Fibroblast of villous mesenchyme (primary cell): ENCODE results near the gene FBXO42. TPM values are rescaled to one million over a fixed set of nuclear protein-coding genes. Genes with fewer than 3 reads are reported as not detected.
"Not testable (repeated sequence)": the region's sequence is repeated elsewhere in the genome, so short reads cannot be mapped to it uniquely, and the experiment has no call there.

ENCODE experiments used
- DNase-seq: peaks from one replicate; pipeline ENCODE4 v3.0.0-alpha.2; 2010; ENCODE audit warnings: low read depth
- H3K4me3 ChIP-seq: 2 replicates; pipeline ENCODE4 v1.5.1; 2011; ENCODE audit warnings: low read depth, mild to moderate bottlenecking, low read length
- total RNA-seq: library from RNA; depleted of rRNA; stranded (reverse); fragments of >200 nt; gene quantifications from 2 replicates; pipeline ENCODE4 v1.2.3, GENCODE V29; 2012
- TF ChIP-seq, protein P1 (sequence below): IDR thresholded peaks from 2 replicates; pipeline ENCODE4 v1.5.1; 2012; ENCODE audit warnings: low read depth, mild to moderate bottlenecking, low read length; ENCODE audit not compliant: insufficient read depth

FBXO42 gene
- total RNA-seq, 1 donor: 16.0 TPM

DNA sequence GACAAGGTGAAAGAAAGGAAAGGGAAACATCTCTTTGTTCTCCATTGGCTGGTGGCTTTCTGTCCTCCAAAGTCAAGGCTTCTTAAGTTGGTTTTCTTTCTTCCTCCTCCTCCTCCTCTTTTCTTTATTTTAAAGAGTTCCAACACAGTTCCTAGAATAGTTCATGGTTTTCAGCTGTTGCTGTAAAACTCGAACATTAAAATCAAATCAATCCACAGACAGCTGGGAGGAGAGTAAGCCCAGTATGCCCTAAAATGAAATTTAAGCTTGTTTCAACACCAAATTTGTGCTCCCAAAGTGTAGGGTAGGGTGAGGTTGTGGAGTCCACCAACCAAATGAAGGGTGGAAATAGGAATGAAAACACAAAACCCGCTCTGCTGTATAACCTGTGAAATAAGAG, 104.8 kb downstream of the FBXO42 start:
- no peak for DNase-seq
- TF ChIP-seq, protein P1, sequence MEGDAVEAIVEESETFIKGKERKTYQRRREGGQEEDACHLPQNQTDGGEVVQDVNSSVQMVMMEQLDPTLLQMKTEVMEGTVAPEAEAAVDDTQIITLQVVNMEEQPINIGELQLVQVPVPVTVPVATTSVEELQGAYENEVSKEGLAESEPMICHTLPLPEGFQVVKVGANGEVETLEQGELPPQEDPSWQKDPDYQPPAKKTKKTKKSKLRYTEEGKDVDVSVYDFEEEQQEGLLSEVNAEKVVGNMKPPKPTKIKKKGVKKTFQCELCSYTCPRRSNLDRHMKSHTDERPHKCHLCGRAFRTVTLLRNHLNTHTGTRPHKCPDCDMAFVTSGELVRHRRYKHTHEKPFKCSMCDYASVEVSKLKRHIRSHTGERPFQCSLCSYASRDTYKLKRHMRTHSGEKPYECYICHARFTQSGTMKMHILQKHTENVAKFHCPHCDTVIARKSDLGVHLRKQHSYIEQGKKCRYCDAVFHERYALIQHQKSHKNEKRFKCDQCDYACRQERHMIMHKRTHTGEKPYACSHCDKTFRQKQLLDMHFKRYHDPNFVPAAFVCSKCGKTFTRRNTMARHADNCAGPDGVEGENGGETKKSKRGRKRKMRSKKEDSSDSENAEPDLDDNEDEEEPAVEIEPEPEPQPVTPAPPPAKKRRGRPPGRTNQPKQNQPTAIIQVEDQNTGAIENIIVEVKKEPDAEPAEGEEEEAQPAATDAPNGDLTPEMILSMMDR: no peak
- H3K4me3 ChIP-seq: no peak overlapping the region

DNA sequence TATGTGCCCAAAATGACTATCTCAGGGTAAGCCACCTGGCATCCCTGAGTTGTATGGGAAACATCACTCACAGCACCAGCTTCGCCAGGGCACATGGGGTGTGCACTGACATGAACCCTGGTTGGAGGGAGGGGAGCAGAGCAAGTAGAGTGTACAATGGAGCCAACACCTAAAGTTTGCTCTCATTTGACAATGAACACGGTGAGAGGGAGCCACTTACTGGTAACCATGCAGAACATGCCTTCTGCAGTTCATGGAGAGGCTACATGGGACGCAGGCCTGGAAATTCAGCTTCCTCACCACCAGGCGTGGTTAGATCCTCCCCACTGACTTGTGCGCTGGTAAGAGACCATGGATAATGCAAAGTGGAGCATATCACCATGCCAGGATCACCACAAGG, 105.3 kb downstream of the FBXO42 start:
- no peak overlapping the region for H3K4me3 ChIP-seq
- TF ChIP-seq, protein P1: no peak
- no peak for DNase-seq

DNA sequence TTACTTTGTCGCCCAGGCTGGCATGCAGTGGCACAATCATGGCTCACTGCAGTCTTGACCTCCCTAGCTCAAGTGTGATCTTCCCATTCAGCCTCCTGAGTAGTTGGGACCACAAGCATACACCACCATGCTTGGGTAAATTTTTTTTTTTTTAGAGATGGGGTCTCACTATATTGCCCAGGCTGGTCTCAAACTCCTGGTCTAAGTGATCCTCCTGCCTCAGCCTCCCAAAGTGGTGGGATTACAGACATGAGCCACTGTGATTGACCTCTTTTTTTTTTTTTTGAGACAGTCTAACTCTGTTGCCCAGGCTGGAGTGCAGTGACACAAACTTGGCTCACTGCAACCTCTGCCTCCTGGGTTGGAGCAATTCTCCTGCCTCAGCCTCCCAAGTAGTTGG, 106.0 kb downstream of the FBXO42 start:
- H3K4me3 ChIP-seq, DNase-seq: not testable (repeated sequence)

DNA sequence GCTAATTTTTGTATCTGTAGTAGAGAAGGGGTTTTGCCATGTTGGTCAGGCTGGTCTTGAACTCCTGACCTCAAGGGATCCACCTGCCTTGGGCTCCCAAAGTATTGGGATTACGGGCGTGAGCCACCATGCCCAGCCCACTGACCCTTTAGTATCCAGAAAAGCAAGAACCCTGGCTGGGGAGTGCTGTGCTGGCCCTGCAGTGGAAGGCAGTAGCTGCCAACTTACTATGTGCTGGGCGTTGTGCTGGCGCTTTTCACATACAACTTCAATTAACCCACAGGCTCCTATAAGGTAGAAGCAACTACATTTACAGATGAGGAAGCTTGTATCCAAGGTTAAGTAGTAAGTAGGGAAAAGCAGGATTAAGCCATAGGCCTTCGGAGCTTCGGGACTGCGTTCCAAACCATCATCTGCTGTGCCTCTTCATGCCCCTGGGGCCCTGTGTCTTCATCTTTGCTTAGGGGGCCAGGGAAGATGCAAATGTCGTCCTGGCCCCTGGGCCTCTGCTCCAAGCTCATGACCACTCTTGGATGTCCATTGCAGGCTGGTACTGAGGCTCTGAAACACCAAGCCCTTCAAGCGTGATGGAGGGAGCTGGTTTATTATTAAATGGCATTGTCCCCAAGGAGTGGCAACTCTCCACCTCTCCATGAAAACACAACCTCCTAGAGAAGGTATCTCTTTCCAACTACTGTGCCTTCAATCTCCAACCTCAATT, 106.6 kb downstream of the FBXO42 start:
- DNase-seq: no peak
- TF ChIP-seq, protein P1: no peak
- no peak overlapping the region for H3K4me3 ChIP-seq

DNA sequence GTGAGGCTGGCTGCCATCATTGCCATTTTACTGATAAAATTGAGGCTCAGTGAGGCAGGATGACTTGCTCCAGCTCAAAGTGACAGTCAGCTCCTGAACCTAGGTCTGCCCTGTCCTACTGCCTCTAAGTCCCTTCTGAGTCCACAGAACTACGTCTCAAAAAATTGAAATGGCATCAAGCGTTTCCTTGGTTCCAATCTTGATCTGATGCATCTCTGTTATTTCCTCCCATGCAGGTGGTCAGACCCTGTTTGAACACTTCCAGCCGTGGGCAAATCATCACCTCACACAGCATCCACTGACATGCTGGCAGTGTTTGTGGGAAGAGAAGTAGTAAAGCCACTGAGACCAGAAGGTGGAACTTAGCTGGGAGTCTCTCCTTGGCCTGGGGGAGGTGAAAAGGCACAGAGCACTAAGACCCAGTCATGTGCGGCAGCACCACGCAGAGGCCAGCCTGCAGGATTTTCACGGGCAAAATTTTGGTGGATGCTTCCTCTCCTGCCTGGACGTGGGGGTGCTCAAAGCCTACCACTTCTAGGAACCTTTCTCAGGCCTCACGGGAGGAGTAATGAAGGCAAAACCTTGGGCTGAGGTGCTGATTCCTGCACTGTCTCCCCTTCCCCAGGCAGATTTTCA, 107.5 kb downstream of the FBXO42 start:
- DNase-seq: no peak
- TF ChIP-seq, protein P1: no peak
- H3K4me3 ChIP-seq: no peak overlapping the region

DNA sequence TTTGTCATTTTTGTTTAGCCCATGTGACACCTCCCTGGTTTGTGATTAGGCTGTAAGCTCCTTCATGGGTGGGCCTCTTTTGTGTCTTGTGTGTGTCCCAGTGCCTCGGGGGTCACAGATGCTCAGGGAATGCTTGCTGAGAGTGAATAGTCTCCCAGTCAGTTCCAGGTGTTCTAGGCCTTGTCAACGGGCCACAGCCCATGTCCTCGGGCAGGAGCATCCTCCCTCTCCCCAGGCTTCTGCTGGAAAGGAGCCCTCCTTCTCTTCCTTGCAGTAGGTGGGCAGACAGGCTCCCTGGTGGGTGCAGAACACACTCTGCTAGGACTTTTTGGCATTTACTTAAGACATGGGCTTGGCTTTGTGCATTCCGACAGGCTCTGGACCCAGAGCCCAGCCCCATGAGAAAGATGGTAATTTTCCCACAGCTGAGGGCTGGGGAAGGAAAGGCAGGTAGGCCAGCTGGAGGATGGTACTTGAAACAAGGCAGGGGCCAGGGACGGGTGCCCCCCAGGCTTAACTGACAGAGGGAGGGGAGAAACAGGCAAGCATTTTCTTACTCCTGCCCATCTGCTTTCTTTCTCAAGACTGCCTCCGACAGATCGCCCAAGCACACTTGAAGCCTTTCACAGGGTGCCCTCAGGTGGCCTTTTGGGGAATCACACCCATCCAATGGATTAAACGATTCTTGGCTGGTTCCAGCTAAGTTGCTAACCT, 108.2 kb downstream of the FBXO42 start:
- DNase-seq: peak; percentile 84
- no peak overlapping the region for H3K4me3 ChIP-seq
- TF ChIP-seq, protein P1: peak; percentile 86

DNA sequence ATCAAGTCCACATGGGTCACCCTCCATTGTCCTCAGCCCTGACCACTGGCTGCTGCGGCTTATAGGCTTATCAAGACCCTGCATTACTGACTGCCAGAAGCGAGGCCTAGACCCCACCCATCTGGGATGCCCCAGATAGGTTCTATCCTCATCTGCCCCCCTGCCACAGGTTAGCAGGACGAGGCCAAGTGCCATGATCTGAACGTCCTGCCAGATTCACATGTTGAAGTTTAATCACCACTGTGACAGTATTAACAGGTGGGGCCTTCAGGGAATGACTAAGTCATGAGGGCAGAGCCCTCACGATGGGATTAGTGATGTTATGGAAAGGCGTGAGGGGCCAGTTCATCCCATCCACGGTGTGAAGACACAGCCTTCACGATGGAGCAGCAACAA, 109.1 kb downstream of the FBXO42 start:
- no peak overlapping the region for H3K4me3 ChIP-seq
- TF ChIP-seq, protein P1: no peak
- DNase-seq: no peak
